ENCODE measurements around the gene UPF2.

GRCh38 chr10:12088919-12089318 lies 46.3 kb upstream of the UPF2 start:
- TF ChIP-seq, protein P1, sequence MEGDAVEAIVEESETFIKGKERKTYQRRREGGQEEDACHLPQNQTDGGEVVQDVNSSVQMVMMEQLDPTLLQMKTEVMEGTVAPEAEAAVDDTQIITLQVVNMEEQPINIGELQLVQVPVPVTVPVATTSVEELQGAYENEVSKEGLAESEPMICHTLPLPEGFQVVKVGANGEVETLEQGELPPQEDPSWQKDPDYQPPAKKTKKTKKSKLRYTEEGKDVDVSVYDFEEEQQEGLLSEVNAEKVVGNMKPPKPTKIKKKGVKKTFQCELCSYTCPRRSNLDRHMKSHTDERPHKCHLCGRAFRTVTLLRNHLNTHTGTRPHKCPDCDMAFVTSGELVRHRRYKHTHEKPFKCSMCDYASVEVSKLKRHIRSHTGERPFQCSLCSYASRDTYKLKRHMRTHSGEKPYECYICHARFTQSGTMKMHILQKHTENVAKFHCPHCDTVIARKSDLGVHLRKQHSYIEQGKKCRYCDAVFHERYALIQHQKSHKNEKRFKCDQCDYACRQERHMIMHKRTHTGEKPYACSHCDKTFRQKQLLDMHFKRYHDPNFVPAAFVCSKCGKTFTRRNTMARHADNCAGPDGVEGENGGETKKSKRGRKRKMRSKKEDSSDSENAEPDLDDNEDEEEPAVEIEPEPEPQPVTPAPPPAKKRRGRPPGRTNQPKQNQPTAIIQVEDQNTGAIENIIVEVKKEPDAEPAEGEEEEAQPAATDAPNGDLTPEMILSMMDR (IDR thresholded peaks at IDR 0.05; ENCODE audit: low read length) = no peak
- TF ChIP-seq EZH2 (optimal IDR thresholded peaks at IDR 0.05; ENCODE audit: low read depth, low read length) = no peak
